Body of pancreas (tissue), 4 donors: Measurements from ENCODE around the gene PNPLA7.

ENCODE experiments used
- POLR2A ChIP-seq, 3 donors: fragments of 450-650 bp; IDR thresholded peaks; one replicate each; pipeline ENCODE4 v1.6.1; 2016; ENCODE audit warnings: antibody characterized with exemption in 3 of 3, mild to moderate bottlenecking in 2 of 3
- TF ChIP-seq, protein P1 (sequence below), 7 experiments: fragments of 450-650 bp in 4 of 7; fragments of 200-600 bp in 3 of 7; sonication (generic) in 3 of 7; IDR thresholded peaks; one replicate each; pipeline ENCODE4 v1.5.1; 2016 to 2019; ENCODE audit warnings: antibody characterized with exemption in 7 of 7

DNA sequence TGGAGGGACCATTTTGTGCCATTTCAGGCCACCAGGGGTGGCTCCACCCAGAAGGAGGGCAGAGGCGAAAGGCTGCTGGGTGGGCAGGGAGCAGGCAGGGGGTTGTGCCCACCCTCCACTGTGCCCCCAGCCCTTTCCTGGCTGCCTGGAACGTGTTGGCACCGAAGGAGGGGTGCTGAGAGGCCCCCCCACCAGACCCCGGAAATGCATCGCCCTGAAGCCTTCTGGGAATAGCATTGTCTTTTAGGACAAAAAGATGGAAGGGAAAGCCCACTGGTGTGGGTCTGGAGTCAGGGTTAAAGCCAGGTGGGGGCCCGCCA lies 121.9 kb downstream of the PNPLA7 start:
- TF ChIP-seq, protein P1, sequence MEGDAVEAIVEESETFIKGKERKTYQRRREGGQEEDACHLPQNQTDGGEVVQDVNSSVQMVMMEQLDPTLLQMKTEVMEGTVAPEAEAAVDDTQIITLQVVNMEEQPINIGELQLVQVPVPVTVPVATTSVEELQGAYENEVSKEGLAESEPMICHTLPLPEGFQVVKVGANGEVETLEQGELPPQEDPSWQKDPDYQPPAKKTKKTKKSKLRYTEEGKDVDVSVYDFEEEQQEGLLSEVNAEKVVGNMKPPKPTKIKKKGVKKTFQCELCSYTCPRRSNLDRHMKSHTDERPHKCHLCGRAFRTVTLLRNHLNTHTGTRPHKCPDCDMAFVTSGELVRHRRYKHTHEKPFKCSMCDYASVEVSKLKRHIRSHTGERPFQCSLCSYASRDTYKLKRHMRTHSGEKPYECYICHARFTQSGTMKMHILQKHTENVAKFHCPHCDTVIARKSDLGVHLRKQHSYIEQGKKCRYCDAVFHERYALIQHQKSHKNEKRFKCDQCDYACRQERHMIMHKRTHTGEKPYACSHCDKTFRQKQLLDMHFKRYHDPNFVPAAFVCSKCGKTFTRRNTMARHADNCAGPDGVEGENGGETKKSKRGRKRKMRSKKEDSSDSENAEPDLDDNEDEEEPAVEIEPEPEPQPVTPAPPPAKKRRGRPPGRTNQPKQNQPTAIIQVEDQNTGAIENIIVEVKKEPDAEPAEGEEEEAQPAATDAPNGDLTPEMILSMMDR (IDR thresholded peaks at IDR 0.05): no peak
- no peak for TF ChIP-seq POLR2A (IDR thresholded peaks at IDR 0.05)
